HG02798 (cell line): ENCODE measurements around the gene SOAT1.

ENCODE experiments used
- ATAC-seq: cut with Tn5 transposase; IDR thresholded peaks from one replicate; pipeline ENCODE4 v1.9.1; 2021; ENCODE audit warnings: mild to moderate bottlenecking; ENCODE audit not compliant: unreplicated experiment, poor library complexity

The SOAT1 gene

GRCh38 chr1:179302070-179302469 is 8.5 kb downstream of the SOAT1 start:
- no peak for ATAC-seq

GRCh38 chr1:179303200-179303785 is 9.7 kb downstream of the SOAT1 start:
- ATAC-seq: no peak

GRCh38 chr1:179305450-179305849 is 11.9 kb downstream of the SOAT1 start:
- ATAC-seq: no peak

- no peak for ATAC-seq
Observed at GRCh38 chr1:179310291-179310690, 16.7 kb downstream of the SOAT1 start.

GRCh38 chr1:179310721-179311120 is 17.1 kb downstream of the SOAT1 start:
- no peak for ATAC-seq

- no peak for ATAC-seq
Observed at GRCh38 chr1:179311149-179311700, 17.6 kb downstream of the SOAT1 start.

- ATAC-seq: no peak
Observed at GRCh38 chr1:179313004-179313403, 19.4 kb downstream of the SOAT1 start.

- ATAC-seq: no peak
Observed at GRCh38 chr1:179314928-179315327, 21.3 kb downstream of the SOAT1 start.

- no peak for ATAC-seq
Observed at GRCh38 chr1:179318491-179318890, 24.9 kb downstream of the SOAT1 start.

- ATAC-seq: no peak
Observed at GRCh38 chr1:179321533-179322216, 28.1 kb downstream of the SOAT1 start.

GRCh38 chr1:179322557-179322956 is 29.0 kb downstream of the SOAT1 start:
- no peak for ATAC-seq

GRCh38 chr1:179323436-179323835 is 29.8 kb downstream of the SOAT1 start:
- ATAC-seq: no peak

GRCh38 chr1:179325836-179326235 is 32.2 kb downstream of the SOAT1 start:
- ATAC-seq: no peak

GRCh38 chr1:179326746-179327145 is 33.1 kb downstream of the SOAT1 start:
- no peak for ATAC-seq

GRCh38 chr1:179327196-179327595 is 33.6 kb downstream of the SOAT1 start:
- no peak for ATAC-seq

GRCh38 chr1:179327679-179328078 is 34.1 kb downstream of the SOAT1 start:
- ATAC-seq: no peak

- no peak for ATAC-seq
Observed at GRCh38 chr1:179329862-179330261, 36.3 kb downstream of the SOAT1 start.

- no peak for ATAC-seq
Observed at GRCh38 chr1:179334440-179334839, 40.8 kb downstream of the SOAT1 start.

- ATAC-seq: no peak
Observed at GRCh38 chr1:179337288-179337687, 43.7 kb downstream of the SOAT1 start.

GRCh38 chr1:179337942-179338560 is 44.5 kb downstream of the SOAT1 start:
- no peak for ATAC-seq

- ATAC-seq: no peak
Observed at GRCh38 chr1:179340918-179341317, 47.3 kb downstream of the SOAT1 start.
